Measurements from ENCODE around the gene IGFBPL1.

The IGFBPL1 gene

DNA sequence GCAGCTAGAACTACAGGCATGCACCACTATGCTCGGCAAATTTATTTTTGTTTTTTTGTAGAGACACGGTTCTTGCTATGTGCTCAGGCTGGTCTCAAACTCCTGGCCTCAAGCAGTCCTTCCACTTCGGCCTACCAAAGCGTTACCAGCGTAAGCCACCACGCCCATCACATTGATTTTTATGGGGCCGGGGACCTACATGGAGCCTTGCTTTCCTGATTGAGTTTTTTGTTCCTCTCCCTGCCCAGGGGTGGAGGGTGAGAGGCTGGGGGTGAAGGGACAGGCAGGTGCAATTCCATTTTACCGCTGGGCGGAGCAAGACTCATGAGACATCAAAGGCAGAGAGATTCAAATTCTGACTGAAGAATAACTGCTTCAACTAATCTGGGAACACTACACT lies 29.8 kb downstream of the IGFBPL1 start:
- H3K9ac ChIP-seq (ENCODE audit: low read length): no peak overlapping the region
- DNase-seq (ENCODE audit: low read depth): no peak
- peaks cover 22% of the 10 kb centered on the region for H3K4me1 ChIP-seq (ENCODE audit: control insufficient read depth, insufficient read depth, low read length)
- H3K27me3 ChIP-seq (replicated peaks; ENCODE audit: control insufficient read depth, insufficient read depth, low read length): no peaks in the 10 kb centered on the region
- peaks cover 25% of the 10 kb centered on the region for H3K36me3 ChIP-seq (ENCODE audit: control insufficient read depth, insufficient read depth, low read length, severe bottlenecking)
- no peak overlapping the region for H3K4me3 ChIP-seq (ENCODE audit: low read length)
- no peaks in the 10 kb centered on the region for H3K9me3 ChIP-seq (ENCODE audit: control insufficient read depth, low read length)

DNA sequence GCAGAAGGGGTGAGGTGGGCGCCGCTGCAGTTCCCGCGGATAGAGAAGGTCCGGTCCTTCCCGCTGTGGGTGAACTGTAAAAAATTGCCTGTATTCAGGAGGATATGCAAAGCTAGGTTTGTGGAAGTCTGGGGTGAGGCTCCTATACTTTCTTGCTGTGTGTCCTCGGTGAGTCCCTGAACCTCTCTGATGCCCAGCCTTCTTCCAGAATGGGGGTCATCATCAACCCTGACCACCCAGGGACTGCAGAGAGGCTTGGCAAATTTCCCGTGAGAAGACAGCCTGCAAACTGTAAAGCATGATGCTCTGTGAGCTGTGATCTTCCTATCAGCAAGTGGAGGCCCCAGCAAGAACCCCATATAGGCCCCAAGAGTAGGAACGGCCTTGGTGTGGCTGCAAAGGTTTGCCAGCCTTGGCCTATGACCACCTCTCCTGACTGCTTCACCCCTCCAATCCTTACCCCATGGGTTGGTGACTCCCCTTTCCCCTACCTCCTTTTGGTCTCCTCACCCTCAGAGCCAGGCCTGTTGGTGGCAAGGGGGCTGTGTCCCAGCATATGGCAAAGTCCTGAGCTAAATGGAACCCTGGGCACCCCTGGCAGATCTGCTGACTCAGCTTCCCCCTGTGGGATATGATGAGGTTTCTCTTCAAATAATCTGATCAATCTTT lies 31.0 kb downstream of the IGFBPL1 start:
- Histone ChIP-seq H3K4me3 (ENCODE audit: low read length) (peak overlapping the region; percentile 95), H3K9me3 (ENCODE audit: control insufficient read depth, low read length) (no peaks in the 10 kb centered on the region), H3K4me1 (ENCODE audit: control insufficient read depth, insufficient read depth, low read length) (peaks cover 33% of the 10 kb centered on the region), H3K27me3 (replicated peaks; ENCODE audit: control insufficient read depth, insufficient read depth, low read length) (no peaks in the 10 kb centered on the region), H3K36me3 (ENCODE audit: control insufficient read depth, insufficient read depth, low read length, severe bottlenecking) (peaks cover 25% of the 10 kb centered on the region), H3K9ac (ENCODE audit: low read length) (peak overlapping the region; percentile 94)
- peak; percentile 29 for DNase-seq (ENCODE audit: low read depth)

DNA sequence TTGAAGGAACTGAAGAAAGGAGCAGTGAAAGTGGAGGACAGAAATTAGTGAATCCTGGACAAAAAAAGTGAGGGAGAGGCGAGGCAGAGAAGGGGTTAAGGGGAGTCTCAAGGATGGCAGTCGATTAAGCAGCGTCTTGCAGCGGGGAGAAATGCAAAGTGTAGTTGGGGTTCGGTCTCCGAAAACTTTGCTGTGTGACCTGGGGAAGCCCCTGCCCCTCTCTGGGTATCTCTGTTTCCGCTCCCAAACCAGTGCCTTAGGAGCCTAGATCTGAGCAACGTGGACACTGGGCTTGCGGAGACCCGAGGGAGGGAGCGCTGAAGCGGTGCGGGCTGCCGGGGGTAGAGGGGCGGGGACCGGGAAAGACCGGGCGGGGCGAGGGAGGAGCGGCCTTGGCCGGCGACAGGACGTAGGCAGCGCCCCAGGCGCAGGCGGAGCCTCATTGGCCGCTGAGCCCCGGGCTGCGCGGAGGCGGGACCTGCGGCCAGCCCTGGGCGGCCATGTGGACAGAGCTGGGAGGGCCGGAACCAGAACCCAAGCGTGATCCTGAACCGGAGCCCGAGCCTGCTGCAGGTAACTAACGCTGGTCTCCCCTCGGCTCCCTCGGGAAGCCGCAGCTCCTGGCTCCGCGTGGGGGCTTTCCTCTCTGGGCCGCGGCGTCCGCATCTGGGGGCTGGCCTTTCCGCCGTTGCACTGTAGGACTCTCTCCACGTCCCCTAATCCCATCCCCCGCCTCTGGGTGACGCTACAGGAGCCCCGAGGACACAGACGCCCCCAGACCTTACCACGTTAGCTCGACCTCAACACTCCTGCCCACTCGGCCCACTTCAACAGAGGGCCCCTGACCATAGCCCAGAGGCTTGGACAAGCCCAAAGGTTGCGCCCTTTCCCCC lies 31.8 kb downstream of the IGFBPL1 start, which contains the start of gene ALDH1B1:
TSS of gene ALDH1B1 (plus strand) at position 468 of the 893 bp plus-strand sequence. CDS start 3,047 bp downstream, outside the sequence.
- H3K27me3 ChIP-seq (replicated peaks; ENCODE audit: control insufficient read depth, insufficient read depth, low read length): no peaks in the 10 kb centered on the region
- peak within 1 kb of the TSS; percentile 95 for H3K4me3 ChIP-seq (ENCODE audit: low read length)
- DNase-seq (ENCODE audit: low read depth): peak; percentile 97
- peaks cover 36% of the 10 kb centered on the region for H3K4me1 ChIP-seq (ENCODE audit: control insufficient read depth, insufficient read depth, low read length)
- peaks cover 20% of the 10 kb centered on the region for H3K36me3 ChIP-seq (ENCODE audit: control insufficient read depth, insufficient read depth, low read length, severe bottlenecking)
- no peaks in the 10 kb centered on the region for H3K9me3 ChIP-seq (ENCODE audit: control insufficient read depth, low read length)
- peak within 1 kb of the TSS; percentile 94 for H3K9ac ChIP-seq (ENCODE audit: low read length)

DNA sequence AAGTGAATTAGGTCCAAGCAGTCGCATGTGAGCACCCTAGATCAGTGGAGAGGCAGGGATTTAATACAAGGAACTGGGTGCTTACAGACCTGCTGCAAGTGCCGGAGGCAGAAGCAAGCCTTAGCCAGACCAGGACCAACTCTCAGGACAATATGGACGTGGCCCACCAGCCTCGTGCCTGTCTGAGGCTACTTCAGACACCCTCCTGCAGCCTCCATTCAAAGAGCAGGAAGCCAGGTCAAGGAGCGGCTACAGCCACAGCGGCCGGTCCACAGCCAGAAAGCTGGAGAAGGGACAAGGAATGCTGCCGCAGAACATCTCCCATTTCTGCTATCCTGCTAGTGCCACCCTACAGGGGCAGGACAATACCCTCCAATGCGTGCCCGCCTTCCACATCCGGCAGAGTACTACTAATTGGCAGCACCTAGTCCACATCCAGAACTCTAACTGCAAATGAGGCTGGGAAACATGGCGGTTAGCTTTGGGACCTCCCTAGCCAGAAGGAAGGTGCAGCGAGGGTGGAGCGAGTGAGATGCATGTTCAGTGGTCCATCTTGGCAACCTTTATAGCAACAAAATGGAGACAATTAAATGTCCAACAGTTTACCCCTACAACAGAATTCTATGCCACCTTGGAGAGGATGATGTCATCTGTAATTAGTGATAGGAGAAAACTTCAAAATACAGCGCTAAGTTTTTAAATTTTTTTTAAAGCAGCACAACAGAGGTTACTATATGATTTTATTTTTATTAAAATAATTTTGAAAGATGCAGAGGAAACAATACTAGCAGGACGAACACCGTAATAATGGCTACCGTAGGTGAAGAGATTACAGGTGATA lies 32.8 kb downstream of the IGFBPL1 start:
- no peaks in the 10 kb centered on the region for H3K27me3 ChIP-seq (replicated peaks; ENCODE audit: control insufficient read depth, insufficient read depth, low read length)
- peak overlapping the region; percentile 95 for H3K4me3 ChIP-seq (ENCODE audit: low read length)
- DNase-seq (ENCODE audit: low read depth): no peak
- peaks cover 36% of the 10 kb centered on the region for H3K4me1 ChIP-seq (ENCODE audit: control insufficient read depth, insufficient read depth, low read length)
- H3K9ac ChIP-seq (ENCODE audit: low read length): peak overlapping the region; percentile 94
- no peaks in the 10 kb centered on the region for H3K9me3 ChIP-seq (ENCODE audit: control insufficient read depth, low read length)
- H3K36me3 ChIP-seq (ENCODE audit: control insufficient read depth, insufficient read depth, low read length, severe bottlenecking): peaks cover 10% of the 10 kb centered on the region

DNA sequence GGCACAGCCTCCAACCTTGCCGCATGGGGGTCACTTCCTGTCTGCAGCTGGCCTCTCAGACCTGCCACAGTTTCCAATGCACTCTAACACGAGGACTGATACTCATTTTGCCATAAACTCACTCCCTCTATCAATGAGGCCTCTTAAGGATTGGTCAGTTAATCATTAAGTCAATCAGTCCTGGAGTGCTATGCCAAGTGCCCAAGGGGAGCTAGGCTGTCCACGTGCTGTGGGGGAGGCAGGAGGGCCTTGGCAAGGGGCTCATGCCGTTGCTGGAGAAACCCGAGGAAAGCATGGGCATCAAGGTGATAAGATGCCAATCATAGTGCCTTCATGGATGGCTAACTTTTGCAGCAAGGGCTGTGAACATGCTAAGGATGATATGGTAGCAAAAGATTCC lies 33.4 kb downstream of the IGFBPL1 start:
- H3K4me3 ChIP-seq (ENCODE audit: low read length): no peak overlapping the region
- no peak for DNase-seq (ENCODE audit: low read depth)
- H3K4me1 ChIP-seq (ENCODE audit: control insufficient read depth, insufficient read depth, low read length): peaks cover 36% of the 10 kb centered on the region
- peak overlapping the region; percentile 30 for H3K9ac ChIP-seq (ENCODE audit: low read length)
- H3K27me3 ChIP-seq (replicated peaks; ENCODE audit: control insufficient read depth, insufficient read depth, low read length): no peaks in the 10 kb centered on the region
- peaks cover 3% of the 10 kb centered on the region for H3K36me3 ChIP-seq (ENCODE audit: control insufficient read depth, insufficient read depth, low read length, severe bottlenecking)
- no peaks in the 10 kb centered on the region for H3K9me3 ChIP-seq (ENCODE audit: control insufficient read depth, low read length)

DNA sequence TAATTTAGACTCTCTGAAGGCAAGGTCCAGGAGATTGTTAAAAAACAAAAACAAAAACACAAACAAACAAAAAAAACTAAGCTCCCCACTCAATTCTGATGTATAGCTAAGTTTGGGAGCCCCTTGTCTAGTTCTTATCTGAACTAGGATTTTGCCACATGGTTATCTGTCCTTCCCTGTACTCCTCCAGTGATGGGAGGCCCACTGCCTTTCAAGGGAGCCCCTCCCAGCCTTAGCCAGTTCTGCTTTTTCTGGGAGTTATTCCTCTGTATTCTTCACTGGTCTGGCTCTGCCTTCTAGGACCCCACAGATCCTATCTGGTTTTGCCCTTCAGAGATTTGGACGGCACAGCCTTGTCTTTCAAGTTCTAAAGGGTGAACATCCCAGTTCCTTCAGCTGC lies 33.8 kb downstream of the IGFBPL1 start:
- no peak for DNase-seq (ENCODE audit: low read depth)
- Histone ChIP-seq H3K36me3 (ENCODE audit: control insufficient read depth, insufficient read depth, low read length, severe bottlenecking) (no peaks in the 10 kb centered on the region), H3K27me3 (replicated peaks; ENCODE audit: control insufficient read depth, insufficient read depth, low read length) (no peaks in the 10 kb centered on the region), H3K9me3 (ENCODE audit: control insufficient read depth, low read length) (no peaks in the 10 kb centered on the region), H3K4me3 (ENCODE audit: low read length) (no peak overlapping the region), H3K4me1 (ENCODE audit: control insufficient read depth, insufficient read depth, low read length) (peaks cover 39% of the 10 kb centered on the region), H3K9ac (ENCODE audit: low read length) (peak overlapping the region; percentile 30)

DNA sequence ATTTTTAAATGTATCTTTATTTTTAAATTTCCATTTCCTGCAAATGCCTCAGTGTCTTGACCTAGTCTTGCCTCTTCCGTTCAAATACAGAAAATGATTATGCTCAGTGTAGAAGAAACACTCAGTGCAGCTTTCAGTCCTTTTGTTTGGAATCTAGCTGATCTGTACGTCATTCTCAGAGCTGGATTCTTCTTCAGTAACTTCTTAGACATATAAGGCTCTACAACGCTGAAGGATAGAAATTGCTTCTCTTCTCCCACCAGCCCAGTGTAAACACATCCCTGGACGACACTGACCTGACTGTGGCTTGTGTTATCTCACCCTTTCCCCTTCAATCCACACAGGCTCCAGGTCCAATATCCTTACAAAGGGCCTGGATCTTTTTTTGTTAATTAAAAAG lies 34.9 kb downstream of the IGFBPL1 start:
- no peaks in the 10 kb centered on the region for H3K36me3 ChIP-seq (ENCODE audit: control insufficient read depth, insufficient read depth, low read length, severe bottlenecking)
- H3K9me3 ChIP-seq (ENCODE audit: control insufficient read depth, low read length): no peaks in the 10 kb centered on the region
- H3K4me1 ChIP-seq (ENCODE audit: control insufficient read depth, insufficient read depth, low read length): peaks cover 41% of the 10 kb centered on the region

DNA sequence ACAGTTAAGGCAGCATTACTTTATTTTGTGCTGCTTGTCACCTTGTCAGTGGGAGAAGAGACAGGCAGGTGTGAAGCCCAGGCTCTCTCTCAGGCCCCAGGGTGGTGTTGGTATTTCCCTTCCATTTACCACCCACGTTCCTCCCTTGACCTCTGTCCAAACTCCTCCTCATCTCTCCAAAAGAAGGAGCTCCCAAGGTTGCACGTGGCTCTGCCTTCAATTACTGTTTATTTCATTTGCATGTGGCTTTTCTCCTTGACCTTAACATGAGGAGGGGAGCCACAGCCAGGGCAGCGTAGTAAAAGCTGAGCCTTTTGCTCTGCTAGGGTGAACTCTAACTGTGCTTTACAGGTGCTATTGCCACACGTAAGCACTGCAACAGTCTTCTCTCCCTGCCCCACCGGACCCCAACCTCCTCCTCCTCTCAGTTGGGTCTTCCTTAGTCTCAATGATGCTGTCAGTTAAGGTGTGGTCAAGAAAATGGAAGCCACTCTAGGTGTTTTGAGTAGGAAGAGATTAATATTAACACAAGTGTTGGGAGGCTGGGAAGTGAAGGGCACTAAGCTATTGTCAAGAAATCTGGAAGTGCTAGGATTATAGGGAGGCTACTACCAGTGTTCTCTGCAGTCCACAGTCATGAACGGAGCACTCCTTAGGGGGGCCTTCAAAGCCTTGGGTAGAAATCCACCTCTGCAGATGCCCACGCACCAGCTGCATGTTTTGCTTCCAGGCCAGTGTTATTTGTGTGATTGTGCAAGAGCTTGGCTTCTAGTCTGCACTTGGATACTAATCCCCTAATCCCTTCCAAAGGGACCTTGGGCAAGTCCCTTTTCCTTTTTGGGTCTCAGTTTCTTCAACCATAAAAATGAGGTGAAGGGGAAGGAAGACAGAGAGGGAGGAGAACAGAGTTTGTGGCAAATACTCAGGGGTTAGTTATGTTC lies 35.7 kb downstream of the IGFBPL1 start:
- H3K27me3 ChIP-seq (replicated peaks; ENCODE audit: control insufficient read depth, insufficient read depth, low read length): no peaks in the 10 kb centered on the region
- H3K9me3 ChIP-seq (ENCODE audit: control insufficient read depth, low read length): no peaks in the 10 kb centered on the region
- no peaks in the 10 kb centered on the region for H3K36me3 ChIP-seq (ENCODE audit: control insufficient read depth, insufficient read depth, low read length, severe bottlenecking)
- peak overlapping the region; percentile 46 for H3K4me3 ChIP-seq (ENCODE audit: low read length)
- H3K9ac ChIP-seq (ENCODE audit: low read length): peak overlapping the region; percentile 82
- H3K4me1 ChIP-seq (ENCODE audit: control insufficient read depth, insufficient read depth, low read length): peaks cover 36% of the 10 kb centered on the region
- DNase-seq (ENCODE audit: low read depth): peak; percentile 83

More for the DNA sequence above, 34.9 kb downstream of the IGFBPL1 start:
- Histone ChIP-seq H3K9ac (ENCODE audit: low read length) (peak overlapping the region; percentile 82), H3K27me3 (replicated peaks; ENCODE audit: control insufficient read depth, insufficient read depth, low read length) (no peaks in the 10 kb centered on the region), H3K4me3 (ENCODE audit: low read length) (peak overlapping the region; percentile 46)
- peak; percentile 37 for DNase-seq (ENCODE audit: low read depth)

DNA sequence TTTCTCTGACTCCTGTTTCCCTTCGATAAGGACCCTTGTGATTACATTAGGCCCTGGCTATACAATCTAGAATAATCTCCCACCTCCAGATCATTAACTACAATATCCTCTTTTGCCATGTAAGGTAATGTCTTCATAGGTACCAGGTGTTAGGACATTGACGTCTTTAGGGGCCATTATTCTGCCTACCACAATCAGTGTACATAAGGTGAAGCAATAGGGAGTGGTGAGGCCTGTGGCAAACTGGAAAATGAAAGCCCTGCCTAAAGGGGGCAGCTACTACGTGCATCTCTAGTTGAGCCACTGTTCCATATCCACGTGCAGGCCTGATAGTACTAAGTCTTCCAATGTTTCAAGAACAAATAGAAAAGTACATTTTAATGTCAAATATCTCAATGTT lies 36.5 kb downstream of the IGFBPL1 start:
- no peak overlapping the region for H3K4me3 ChIP-seq (ENCODE audit: low read length)
- no peaks in the 10 kb centered on the region for H3K36me3 ChIP-seq (ENCODE audit: control insufficient read depth, insufficient read depth, low read length, severe bottlenecking)
- peaks cover 35% of the 10 kb centered on the region for H3K4me1 ChIP-seq (ENCODE audit: control insufficient read depth, insufficient read depth, low read length)
- no peak for DNase-seq (ENCODE audit: low read depth)
- H3K27me3 ChIP-seq (replicated peaks; ENCODE audit: control insufficient read depth, insufficient read depth, low read length): no peaks in the 10 kb centered on the region
- no peak overlapping the region for H3K9ac ChIP-seq (ENCODE audit: low read length)
- H3K9me3 ChIP-seq (ENCODE audit: control insufficient read depth, low read length): no peaks in the 10 kb centered on the region

DNA sequence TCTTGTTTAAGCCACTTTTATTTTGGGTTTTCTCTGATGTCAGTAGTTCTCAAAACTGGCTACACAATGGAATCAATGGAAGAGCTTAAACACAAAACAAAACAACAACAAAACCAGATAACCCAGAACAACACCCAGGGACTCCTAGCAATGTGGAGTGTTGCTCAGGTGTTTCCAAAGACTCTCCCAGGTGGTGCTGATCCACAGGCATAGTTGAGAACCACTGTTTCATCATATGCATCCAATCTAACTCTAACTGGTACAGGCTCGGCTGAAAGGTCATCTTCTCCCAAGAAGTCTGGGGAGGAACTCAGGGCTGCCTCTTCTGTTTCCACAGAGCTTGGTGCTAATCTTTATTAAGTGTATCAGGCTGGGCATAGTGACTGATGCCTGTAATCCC lies 37.2 kb downstream of the IGFBPL1 start:
- Histone ChIP-seq H3K4me3 (ENCODE audit: low read length) (no peak overlapping the region), H3K27me3 (replicated peaks; ENCODE audit: control insufficient read depth, insufficient read depth, low read length) (no peaks in the 10 kb centered on the region), H3K4me1 (ENCODE audit: control insufficient read depth, insufficient read depth, low read length) (peaks cover 34% of the 10 kb centered on the region), H3K9ac (ENCODE audit: low read length) (no peak overlapping the region), H3K9me3 (ENCODE audit: control insufficient read depth, low read length) (no peaks in the 10 kb centered on the region), H3K36me3 (ENCODE audit: control insufficient read depth, insufficient read depth, low read length, severe bottlenecking) (no peaks in the 10 kb centered on the region)
- no peak for DNase-seq (ENCODE audit: low read depth)
